Measurements from ENCODE around the gene FBN2. TPM values are rescaled to one million over a fixed set of nuclear protein-coding genes. Genes with fewer than 3 reads are reported as not detected.

The FBN2 gene
- total RNA-seq, 1 experiment from 2014 or later = 0.42 TPM

- TF ChIP-seq REST (IDR thresholded peaks at IDR 0.05; ENCODE audit: low read depth) = no peak
- TF ChIP-seq SP1 (IDR thresholded peaks at IDR 0.05; ENCODE audit: low read depth) = no peak
These were observed 197.4 kb downstream of the FBN2 start (continued) for GRCh38 chr5:128340648-128341047.

- ATAC-seq (no peak), DNase-seq (ENCODE audit: low read depth, low spot score) (no peak)
- no peaks in the 10 kb centered on the region for H3K9me3 ChIP-seq (ENCODE audit: control insufficient read depth in 1 of 2, insufficient read depth in 1 of 2, low read depth in 1 of 2, low read length in 2 of 2)
- no peak overlapping the region for H3K9ac ChIP-seq (ENCODE audit: low read length)
- H3K79me2 ChIP-seq (ENCODE audit: insufficient read depth, low read length) = no peaks in the 10 kb centered on the region
- H4K20me1 ChIP-seq (ENCODE audit: insufficient read depth) = no peaks in the 10 kb centered on the region
- no peak overlapping the region for H3K4me2 ChIP-seq (ENCODE audit: low read length)
- BruUV-seq (replicated peaks) = no TSS peak
- H3K27ac ChIP-seq (ENCODE audit: low read depth, low read length) = no peak overlapping the region
- no peaks in the 10 kb centered on the region for H3K4me1 ChIP-seq (ENCODE audit: control insufficient read depth in 1 of 2, insufficient read depth in 2 of 2, low read length in 2 of 2)
- RAD21 ChIA-PET (ENCODE audit: low non-redundant PET in 1 of 2, low total read pairs in 2 of 2, uncharacterized antibody in 2 of 2, unreplicated experiment in 2 of 2) = no interaction called here
- CTCF ChIA-PET = no interaction called here
- no peaks in the 10 kb centered on the region for H3K9me2 ChIP-seq (ENCODE audit: insufficient read depth)
- intact Hi-C loops (cut with micrococcal nuclease) = no loop called here
- no peaks in the 10 kb centered on the region for H3K27me3 ChIP-seq (ENCODE audit: insufficient read depth, low read length)
- H3K4me3 ChIP-seq (replicated peaks in 1 of 2; ENCODE audit: low read depth in 1 of 2, low read length in 2 of 2) = no peak overlapping the region
- POLR2A ChIA-PET = no interaction called here
- no peaks in the 10 kb centered on the region for H3K36me3 ChIP-seq (ENCODE audit: control insufficient read depth in 1 of 2, insufficient read depth in 2 of 2, low read length in 2 of 2)
- H2AFZ ChIP-seq (ENCODE audit: low read depth, low read length, poor library complexity, severe bottlenecking) = no peak overlapping the region
- TF ChIP-seq EZH2 (IDR thresholded peaks at IDR 0.05) = no peak
- TF ChIP-seq JUND (IDR thresholded peaks at IDR 0.05) = no peak
- no peak for TF ChIP-seq EZH2phosphoT487 (IDR thresholded peaks at IDR 0.05; ENCODE audit: borderline replicate concordance)
- TF ChIP-seq POLR2A (IDR thresholded peaks at IDR 0.05; ENCODE audit: borderline replicate concordance, extremely low read depth, insufficient read depth, insufficient read length) = no peak
- no peak for TF ChIP-seq ZFX (IDR thresholded peaks at IDR 0.05)
- no peak for TF ChIP-seq SP1 (IDR thresholded peaks at IDR 0.05; ENCODE audit: low read depth)
- no peak for TF ChIP-seq POLR2AphosphoS5 (IDR thresholded peaks at IDR 0.05; ENCODE audit: low read depth, low read length)
- TF ChIP-seq REST (IDR thresholded peaks at IDR 0.05; ENCODE audit: low read depth) = no peak
- no peak for TF ChIP-seq RAD21 (IDR thresholded peaks at IDR 0.05; ENCODE audit: low read depth)
- no peak for TF ChIP-seq YY1 (IDR thresholded peaks at IDR 0.05; ENCODE audit: extremely low read depth, insufficient replicate concordance, low read depth, low read length)
- TF ChIP-seq ZBTB33 (IDR thresholded peaks at IDR 0.05; ENCODE audit: extremely low read depth, insufficient replicate concordance, low read length) = no peak
- no peak for TF ChIP-seq MAX (IDR thresholded peaks at IDR 0.05)
- no peak for TF ChIP-seq ZNF274 (IDR thresholded peaks at IDR 0.05; ENCODE audit: low read depth, low read length)
- TF ChIP-seq SRF (IDR thresholded peaks at IDR 0.05; ENCODE audit: low read depth) = no peak
These were observed 198.5 kb downstream of the FBN2 start for GRCh38 chr5:128339585-128339984.
